Tibial artery (tissue), 4 donors: ENCODE data around the gene CYP4F2.
A peak's percentile ranks its signal among the peaks of the same experiment; 100 is the strongest.
"Not testable (repeated sequence)": the region's sequence is repeated elsewhere in the genome, so short reads cannot be mapped to it uniquely, and the experiment has no call there.

Experiments used
- DNase-seq, 2 donors: peaks; one replicate each; pipeline ENCODE4 v3.0.0-alpha.2; 2019
- H3K27ac ChIP-seq, 2 donors: fragments of 200-600 bp; sonication (generic) in 1 of 2; 1 replicate in 1 of 2; 2 replicates in 1 of 2; pipeline ENCODE4 v1.5.1; 2018 to 2019; ENCODE audit warnings: mild to moderate bottlenecking in 1 of 2
- H3K27me3 ChIP-seq, 2 donors: fragments of 200-600 bp; sonication (generic) in 1 of 2; one replicate each; pipeline versions ENCODE4 v1.5.1 to v1.6.0; 2016 to 2019
- H3K36me3 ChIP-seq, 3 donors: fragments of 200-600 bp; sonication (generic) in 2 of 3; one replicate each; pipeline ENCODE4 v1.5.1; 2016 to 2019; ENCODE audit warnings: mild to moderate bottlenecking in 2 of 3
- H3K4me1 ChIP-seq, 4 donors: fragments of 200-600 bp; sonication (generic) in 2 of 4; 1 replicate in 3 of 4; 2 replicates in 1 of 4; pipeline ENCODE4 v1.5.1; 2016 to 2019
- H3K4me3 ChIP-seq, 2 donors: fragments of 200-600 bp; sonication (generic) in 1 of 2; 1 replicate in 1 of 2; 2 replicates in 1 of 2; pipeline ENCODE4 v1.5.1; 2018 to 2019; ENCODE audit warnings: mild to moderate bottlenecking in 2 of 2
- H3K9me3 ChIP-seq, 3 donors: fragments of 200-600 bp; sonication (generic) in 1 of 3; one replicate each; pipeline ENCODE4 v1.5.1; 2016 to 2019
- CTCF ChIP-seq, 2 experiments: fragments of 200-600 bp in 1 of 2; fragments of 450-650 bp in 1 of 2; IDR thresholded peaks; one replicate each; pipeline ENCODE4 v1.5.1; 2017 to 2019; ENCODE audit warnings: antibody characterized with exemption in 2 of 2, mild to moderate bottlenecking in 1 of 2, moderate library complexity in 1 of 2
- intact Hi-C: fragments of 100-400 bp; cut with DNase I; formaldehyde crosslinking; loops from one replicate; pipeline ENCODE4 v1.15.0; 2023; ENCODE audit warnings: low total_unique reads

CYP4F2 gene

DNA sequence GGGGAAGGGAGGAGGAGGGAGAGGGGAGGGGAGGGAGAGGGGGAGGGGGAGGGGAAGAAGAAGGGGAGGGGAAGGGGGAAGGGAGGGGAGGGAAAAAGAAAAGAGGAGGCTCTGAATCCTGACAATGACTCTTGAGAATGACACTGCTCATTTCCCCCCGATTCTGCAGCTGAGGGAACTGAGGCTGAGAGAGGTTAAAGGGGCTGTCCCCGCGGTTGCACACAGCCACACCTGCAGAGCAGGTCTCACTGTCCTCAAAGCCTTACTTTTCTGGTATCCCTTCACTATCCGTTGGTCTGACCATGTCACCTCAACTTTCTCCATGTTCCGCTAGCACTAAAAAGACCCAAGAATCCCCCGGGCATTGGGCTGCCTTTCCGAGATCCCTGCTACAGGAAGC is 35.4 kb downstream of the CYP4F2 start:
- no peak for DNase-seq
- intact Hi-C loops: no loop called here
- TF ChIP-seq CTCF (IDR thresholded peaks at IDR 0.05): no peak
- Histone ChIP-seq H3K4me1 (no peaks in the 10 kb centered on the region), H3K36me3 (no peaks in the 10 kb centered on the region), H3K9me3 (no peaks in the 10 kb centered on the region), H3K27me3 (peaks cover 0 to 36% of the 10 kb centered on the region in 2 donors), H3K4me3 (no peak overlapping the region), H3K27ac (no peak overlapping the region)

- H3K27ac ChIP-seq: no peak overlapping the region
- no peaks in the 10 kb centered on the region for H3K36me3 ChIP-seq
- TF ChIP-seq CTCF (IDR thresholded peaks at IDR 0.05): no peak
- no peak overlapping the region for H3K4me3 ChIP-seq
- intact Hi-C loops: no loop called here
- peaks cover 0 to 32% of the 10 kb centered on the region in 2 donors for H3K27me3 ChIP-seq
- H3K9me3 ChIP-seq: no peaks in the 10 kb centered on the region
- H3K4me1 ChIP-seq: no peaks in the 10 kb centered on the region
- no peak for DNase-seq
Measured at GRCh38 chr19:15860522-15860921, 37.4 kb downstream of the CYP4F2 start.

DNA sequence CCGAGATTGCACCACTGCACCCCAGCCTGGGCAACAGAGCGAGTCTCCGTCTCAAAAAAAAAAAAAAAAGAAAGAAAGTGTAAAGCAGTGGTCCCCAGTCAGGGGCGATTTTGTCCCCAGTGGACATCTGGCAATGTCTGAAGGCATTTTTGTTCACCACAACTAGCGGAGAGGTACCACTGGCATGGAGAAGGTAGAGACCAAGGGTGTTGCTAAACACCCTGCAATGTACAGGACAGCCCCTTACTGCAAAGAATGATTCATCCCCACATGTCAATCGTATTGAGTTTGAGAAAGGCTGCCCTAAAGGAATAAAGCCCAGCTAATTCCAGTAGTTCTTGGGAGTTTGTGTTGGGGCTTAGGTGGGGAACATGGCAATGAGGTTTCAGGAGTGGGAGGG is 38.7 kb downstream of the CYP4F2 start:
- intact Hi-C loops: no loop called here
- no peaks in the 10 kb centered on the region for H3K9me3 ChIP-seq
- no peaks in the 10 kb centered on the region for H3K36me3 ChIP-seq
- H3K4me1 ChIP-seq: no peaks in the 10 kb centered on the region
- no peak for DNase-seq
- H3K27me3 ChIP-seq: peaks cover 0 to 26% of the 10 kb centered on the region in 2 donors
- TF ChIP-seq CTCF (IDR thresholded peaks at IDR 0.05): no peak
- no peak overlapping the region for H3K27ac ChIP-seq
- no peak overlapping the region for H3K4me3 ChIP-seq

DNA sequence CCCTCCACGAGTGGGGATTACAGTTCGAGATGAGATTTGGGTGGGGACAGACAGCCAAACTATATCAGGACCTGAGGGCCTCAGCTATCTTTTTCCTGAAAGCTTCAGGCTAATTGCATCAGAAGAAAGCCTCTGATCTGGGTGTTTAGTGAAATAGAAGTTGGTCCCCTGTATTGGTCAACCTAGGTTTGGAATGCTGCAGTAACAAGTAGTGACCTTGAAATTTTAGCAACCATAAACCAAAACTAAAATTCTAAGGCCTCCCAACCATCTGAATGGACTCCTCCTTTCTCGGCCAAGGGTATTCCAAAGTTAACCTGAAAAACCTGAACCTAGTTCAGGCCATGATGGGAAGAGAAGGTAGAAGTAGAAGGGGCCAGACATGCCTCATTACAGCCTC is 47.5 kb downstream of the CYP4F2 start:
- Histone ChIP-seq H3K36me3 (no peaks in the 10 kb centered on the region), H3K9me3 (no peaks in the 10 kb centered on the region), H3K4me3 (no peak overlapping the region), H3K27ac (no peak overlapping the region), H3K27me3 (peaks cover 0 to 14% of the 10 kb centered on the region in 2 donors), H3K4me1 (no peaks in the 10 kb centered on the region)
- intact Hi-C loops: no loop called here
- TF ChIP-seq CTCF (IDR thresholded peaks at IDR 0.05): no peak
- no peak for DNase-seq

DNA sequence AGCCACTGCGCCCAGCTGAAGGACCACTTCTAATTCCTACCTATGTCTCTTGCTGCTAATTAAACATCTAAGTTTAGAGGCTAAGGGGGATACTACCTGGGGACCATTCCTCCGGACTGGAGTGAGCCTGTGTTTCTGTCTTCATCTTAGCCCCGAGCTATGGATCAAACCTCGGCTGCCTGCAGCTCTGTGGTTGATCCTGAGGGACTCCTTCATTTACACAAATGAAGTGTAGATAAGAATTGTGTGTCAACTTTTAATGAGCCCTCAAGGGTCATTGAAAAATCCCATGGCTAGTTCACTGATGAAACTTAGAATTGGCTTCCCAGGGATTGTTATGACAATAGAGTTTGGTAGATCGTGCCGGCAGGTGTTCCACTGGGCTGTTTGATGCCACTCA is 51.0 kb downstream of the CYP4F2 start:
- Histone ChIP-seq H3K36me3 (no peaks in the 10 kb centered on the region), H3K27ac (no peak overlapping the region), H3K4me3 (no peak overlapping the region), H3K27me3 (peaks cover 0 to 20% of the 10 kb centered on the region in 2 donors), H3K9me3 (no peaks in the 10 kb centered on the region), H3K4me1 (no peaks in the 10 kb centered on the region)
- no peak for TF ChIP-seq CTCF (IDR thresholded peaks at IDR 0.05)
- intact Hi-C loops: no loop called here
- no peak for DNase-seq

GRCh38 chr19:15843894-15844222 is 54.0 kb downstream of the CYP4F2 start:
- intact Hi-C loops, H3K27ac ChIP-seq, H3K36me3 ChIP-seq, H3K9me3 ChIP-seq, H3K4me3 ChIP-seq, H3K4me1 ChIP-seq: not testable (repeated sequence)
- peaks cover 0 to 13% of the 10 kb centered on the region in 2 donors for H3K27me3 ChIP-seq
- peak; percentile 32 to 54 for DNase-seq
